Measurements from ENCODE around the gene TTF2. TPM values are rescaled to one million over a fixed set of nuclear protein-coding genes. Genes with fewer than 3 reads are reported as not detected.
A peak's percentile ranks its signal among the peaks of the same experiment; 100 is the strongest.

Gene TTF2
- total and polyA plus RNA-seq, 2 of the 8 experiments (the other 6 are each of a cell fraction or from before 2014, with no cell fraction given): 16.9 to 89.6 TPM

GRCh38 chr1:117069220-117069844 lies 9.2 kb downstream of the TTF2 start:
- Histone ChIP-seq H2BK15ac (ENCODE audit: low read length) (no peak overlapping the region), H3K4me2 (ENCODE audit: insufficient read depth in 1 of 2, low read depth in 2 of 2, low read length in 2 of 2) (no peak overlapping the region), H2BK120ac (replicated peaks; ENCODE audit: low read depth, low read length) (no peak overlapping the region), H3K23me2 (ENCODE audit: low read depth, low read length) (no peaks in the 10 kb centered on the region), H3K4ac (replicated peaks; ENCODE audit: insufficient read length, low read depth, low read length) (no peak overlapping the region), H3K4me3 (ENCODE audit: extremely low read depth in 1 of 4, insufficient read depth in 2 of 4, low read depth in 3 of 4, low read length in 4 of 4) (no peak overlapping the region), H2AFZ (ENCODE audit: low read length) (no peak overlapping the region), H3K18ac (ENCODE audit: extremely low read depth, low read length) (no peak overlapping the region), H4K8ac (ENCODE audit: extremely low read depth, insufficient read depth, low read length) (no peak overlapping the region), H2BK20ac (ENCODE audit: low read length) (no peak overlapping the region), H3K27me3 (replicated peaks in 1 of 4; ENCODE audit: control insufficient read depth in 3 of 4, extremely low read depth in 1 of 4, insufficient read depth in 3 of 4, low read length in 3 of 4) (peaks cover 0 to 1% (median 0%) of the 10 kb centered on the region in 4 experiments; a peak in 1 of 7 replicates), H3K14ac (ENCODE audit: insufficient read length) (no peak overlapping the region), H3K27ac (ENCODE audit: low read depth, low read length) (0 out of 2 replicates have a peak overlapping the region, but pooled peaks have one; percentile 19), H3K4me1 (replicated peaks in 1 of 4; ENCODE audit: control insufficient read depth in 3 of 4, insufficient read depth in 4 of 4, low read length in 3 of 4) (no peaks in the 10 kb centered on the region; a peak in 1 of 7 replicates), H3K79me2 (ENCODE audit: control insufficient read depth in 1 of 2, insufficient read depth in 2 of 2, low read length in 2 of 2) (peaks cover 0 to 30% of the 10 kb centered on the region in 2 experiments; a peak in 2 of 4 replicates), H2BK5ac (ENCODE audit: low read depth, low read length) (no peak overlapping the region), H3K9me3 (ENCODE audit: insufficient read depth in 2 of 2, low read depth in 1 of 2, low read length in 1 of 2) (no peaks in the 10 kb centered on the region), H3K36me3 (ENCODE audit: control insufficient read depth in 2 of 4, insufficient read depth in 4 of 4, low read length in 3 of 4) (peaks cover 5 to 30% (median 25%) of the 10 kb centered on the region in 4 experiments; a peak in 7 of 8 replicates), H3K9ac (replicated peaks in 1 of 4; ENCODE audit: extremely low read depth in 1 of 4, low read depth in 3 of 4, low read length in 3 of 4) (no peak overlapping the region), H4K91ac (replicated peaks; ENCODE audit: insufficient read length, low read length) (no peak overlapping the region), H4K20me1 (replicated peaks in 1 of 2; ENCODE audit: control insufficient read depth in 1 of 2, insufficient read depth in 2 of 2, low read length in 2 of 2) (peaks cover 0 to 4% of the 10 kb centered on the region in 2 experiments), H2AK5ac (ENCODE audit: low read depth, low read length) (no peak overlapping the region), H3K56ac (replicated peaks; ENCODE audit: insufficient read length, low read depth, low read length) (no peak overlapping the region), H3K79me1 (ENCODE audit: low read depth, low read length) (no peaks in the 10 kb centered on the region; the same call in 1 of the 2 replicates), H4K5ac (ENCODE audit: insufficient read length, low read depth, low read length) (no peak overlapping the region), H3K23ac (ENCODE audit: insufficient read length) (no peak overlapping the region), H2BK12ac (ENCODE audit: low read depth, low read length) (no peak overlapping the region)
- DNase-seq (ENCODE audit: low read depth in 1 of 2, low spot score in 2 of 2) (no peak), FAIRE-seq (no peak)
- TF ChIP-seq ZNF274 (IDR thresholded peaks at IDR 0.05; ENCODE audit: borderline replicate concordance, extremely low read depth, low read length): no peak
- TF ChIP-seq CBX8 (IDR thresholded peaks at IDR 0.05; ENCODE audit: borderline replicate concordance, low read depth, low read length): no peak
- no peak for TF ChIP-seq SP1 (IDR thresholded peaks at IDR 0.05; ENCODE audit: low read depth, low read length)
- no peak for TF ChIP-seq MAFK (IDR thresholded peaks at IDR 0.05; ENCODE audit: low read depth, low read length)
- TF ChIP-seq CHD2 (IDR thresholded peaks at IDR 0.05; ENCODE audit: low read length): no peak
- TF ChIP-seq SAP30 (IDR thresholded peaks at IDR 0.05; ENCODE audit: insufficient read depth, insufficient replicate concordance, low read length): no peak
- TF ChIP-seq POLR2A (IDR thresholded peaks at IDR 0.05; ENCODE audit: control extremely low read depth in 1 of 2, low read depth in 2 of 2, low read length in 2 of 2): no peak
- TF ChIP-seq E2F6 (IDR thresholded peaks at IDR 0.05): no peak
- TF ChIP-seq CBX5 (IDR thresholded peaks at IDR 0.05; ENCODE audit: low read depth, low read length): no peak
- no peak for TF ChIP-seq RBBP5 (IDR thresholded peaks at IDR 0.05; ENCODE audit: borderline replicate concordance, low read depth, low read length)
- 87% methylated on average over 4 of the region's 4 CpGs; no CpG with 5 or more reads in 1 of the 2 experiments for WGBS, 2 experiments (ENCODE audit: extremely low coverage in 1 of 2, insufficient coverage in 1 of 2, insufficient read length in 1 of 2, insufficient replicate concordance in 2 of 2, low coverage in 1 of 2, low lambda C conversion rate in 2 of 2, missing lambda C conversion rate in 1 of 2)
- CTCF ChIA-PET (ENCODE audit: partially characterized antibody): interaction anchor here (0.9 to 5.2 kb wide), 7 partner anchors 8 to 344 kb away, joined by 3 to 49 read pairs (median 4); partner anchors contain the start of gene TTF2
- POLR2A ChIA-PET (ENCODE audit: partially characterized antibody): interaction anchor here (1.0 to 3.6 kb wide), 2 partner anchors 10 to 11 kb away, joined by 3 to 13 read pairs; partner anchors contain the start of gene TTF2
